H1 (cell line): Measurements from ENCODE around the gene KLF9.

Source experiments
- CTCF ChIP-seq, 3 experiments: IDR thresholded peaks; 1 replicate in 2 of 3; 2 replicates in 1 of 3; pipeline versions ENCODE4 v1.5.1 to v1.6.1; 2011; ENCODE audit warnings: low read length in 3 of 3, mild to moderate bottlenecking in 3 of 3, inconsistent platforms in 2 of 3, low read depth in 1 of 3, moderate library complexity in 1 of 3; ENCODE audit not compliant: insufficient read depth in 1 of 3; ENCODE audit errors: control extremely low read depth in 1 of 3
- JUN ChIP-seq: IDR thresholded peaks from 2 replicates; pipeline ENCODE4 v1.6.1; 2011; ENCODE audit warnings: low read depth, mild to moderate bottlenecking, improper control_type of control experiment, low read length
- POLR2A ChIP-seq, 2 experiments: IDR thresholded peaks; 1 replicate in 1 of 2; 2 replicates in 1 of 2; pipeline ENCODE4 v1.6.1; 2011; ENCODE audit warnings: low read depth in 2 of 2, low read length in 2 of 2, mild to moderate bottlenecking in 2 of 2; ENCODE audit errors: control extremely low read depth in 1 of 2
- RAD21 ChIP-seq, 2 experiments: IDR thresholded peaks in 1 of 2; conservative IDR thresholded peaks in 1 of 2; 2 replicates each; pipeline ENCODE4 v1.6.1; 2011; ENCODE audit warnings: low read depth in 2 of 2, low read length in 2 of 2, improper control_type of control experiment in 1 of 2, inconsistent platforms in 1 of 2, mild to moderate bottlenecking in 1 of 2, moderate library complexity in 1 of 2
- SP4 ChIP-seq: IDR thresholded peaks from 2 replicates; pipeline ENCODE4 v1.6.1; 2012; ENCODE audit warnings: low read length, inconsistent platforms
- USF2 ChIP-seq: IDR thresholded peaks from 2 replicates; pipeline ENCODE4 v1.6.1; 2011; ENCODE audit warnings: low read length, improper control_type of control experiment
- TF ChIP-seq, protein P1 (sequence below): IDR thresholded peaks from 2 replicates; pipeline ENCODE4 v1.6.1; 2012; ENCODE audit warnings: inconsistent platforms

DNA sequence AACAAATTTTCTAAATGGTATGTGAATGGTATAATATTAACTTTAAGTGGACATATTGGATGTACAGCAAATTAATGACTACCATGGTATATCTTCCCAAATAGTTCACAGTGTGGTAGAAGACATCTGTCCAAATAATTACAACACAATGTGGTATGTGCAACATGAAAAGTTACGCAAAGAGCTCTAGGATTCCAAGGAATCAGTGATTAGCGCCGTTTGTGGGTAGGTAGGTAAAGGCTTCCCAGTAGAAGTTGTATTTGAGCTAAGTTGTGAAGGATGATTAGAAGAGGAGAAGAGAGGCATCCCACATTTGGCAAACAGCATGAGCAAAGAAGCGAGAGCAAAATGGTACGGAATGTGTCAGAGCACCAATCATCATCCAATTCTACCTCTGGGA lies 14.3 kb upstream of the KLF9 start:
- TF ChIP-seq RAD21 (IDR thresholded peaks at IDR 0.05 in 1 of 2, conservative IDR thresholded peaks at IDR 0.05 in 1 of 2; ENCODE audit: low read depth in 2 of 2, low read length in 2 of 2) (no peak), SP4 (no peak), CTCF (IDR thresholded peaks at IDR 0.05; ENCODE audit: control extremely low read depth in 1 of 3, insufficient read depth in 1 of 3, low read depth in 1 of 3, low read length in 3 of 3) (no peak), USF2 (no peak), POLR2A (IDR thresholded peaks at IDR 0.05; ENCODE audit: control extremely low read depth in 1 of 2, low read depth in 2 of 2, low read length in 2 of 2) (no peak), JUN (no peak)
- TF ChIP-seq, protein P1, sequence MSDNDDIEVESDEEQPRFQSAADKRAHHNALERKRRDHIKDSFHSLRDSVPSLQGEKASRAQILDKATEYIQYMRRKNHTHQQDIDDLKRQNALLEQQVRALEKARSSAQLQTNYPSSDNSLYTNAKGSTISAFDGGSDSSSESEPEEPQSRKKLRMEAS, result no peak
